Loucy (cell line): ENCODE data around the gene FAM193B.

Source experiments
- H2AFZ ChIP-seq: fragments of 200-600 bp; sonication (generic); 2 replicates; pipeline ENCODE4 v1.6.0; 2016; ENCODE audit warnings: antibody characterized with exemption, mild to moderate bottlenecking, low read length, moderate library complexity
- H3F3A ChIP-seq: fragments of 200-600 bp; 2 replicates; pipeline ENCODE4 v1.6.0; 2016; ENCODE audit warnings: antibody characterized with exemption, low read depth, mild to moderate bottlenecking
- H3K27me3 ChIP-seq: fragments of 200-600 bp; sonication (generic); 2 replicates; pipeline ENCODE4 v1.6.1; 2014; ENCODE audit warnings: low read length, mild to moderate bottlenecking; ENCODE audit not compliant: insufficient read depth, poor library complexity, severe bottlenecking
- H3K36me3 ChIP-seq: fragments of 200-600 bp; sonication (generic); 2 replicates; pipeline ENCODE4 v1.6.1; 2016; ENCODE audit warnings: low read length; ENCODE audit not compliant: insufficient read depth
- H3K4me1 ChIP-seq: fragments of 200-600 bp; sonication (generic); 2 replicates; pipeline ENCODE4 v1.5.1; 2014; ENCODE audit warnings: low read length, mild to moderate bottlenecking; ENCODE audit not compliant: insufficient read depth, poor library complexity, severe bottlenecking
- H3K4me2 ChIP-seq: fragments of 200-600 bp; sonication (generic); 2 replicates; pipeline ENCODE4 v1.6.0; 2014; ENCODE audit warnings: antibody characterized with exemption, low read length, low read depth, mild to moderate bottlenecking; ENCODE audit not compliant: poor library complexity, severe bottlenecking
- H3K4me3 ChIP-seq: fragments of 200-600 bp; sonication (generic); 2 replicates; pipeline ENCODE4 v1.5.1; 2014; ENCODE audit warnings: low read length, mild to moderate bottlenecking, mixed read lengths; ENCODE audit not compliant: poor library complexity, severe bottlenecking
- H3K79me2 ChIP-seq: fragments of 200-600 bp; sonication (generic); 2 replicates; pipeline ENCODE4 v1.6.1; 2014; ENCODE audit warnings: low read length; ENCODE audit not compliant: insufficient read depth
- H3K9ac ChIP-seq: fragments of 200-600 bp; sonication (generic); 2 replicates; pipeline ENCODE4 v1.6.0; 2014; ENCODE audit warnings: mild to moderate bottlenecking, low read depth, low read length, moderate library complexity; ENCODE audit not compliant: poor library complexity, severe bottlenecking
- H3K9me2 ChIP-seq: fragments of 200-600 bp; sonication (generic); replicated peaks from 2 replicates; pipeline ENCODE4 v1.6.1; 2016; ENCODE audit warnings: low read depth, low read length, mixed read lengths
- H3K9me3 ChIP-seq: fragments of 200-600 bp; sonication (generic); 2 replicates; pipeline ENCODE4 v1.6.1; 2014; ENCODE audit warnings: mild to moderate bottlenecking, antibody characterized with exemption, low read length, low read depth; ENCODE audit not compliant: insufficient read depth
- H4K20me1 ChIP-seq: fragments of 200-600 bp; sonication (generic); 2 replicates; pipeline ENCODE4 v1.6.0; 2014; ENCODE audit warnings: antibody characterized with exemption, low read length, mild to moderate bottlenecking; ENCODE audit not compliant: insufficient read depth, poor library complexity, severe bottlenecking
- EZH2phosphoT487 ChIP-seq: fragments of 200-600 bp; IDR thresholded peaks from 2 replicates; pipeline ENCODE4 v1.6.1; 2018; ENCODE audit warnings: antibody characterized with exemption, mild to moderate bottlenecking, moderate library complexity, borderline replicate concordance
- TF ChIP-seq, protein P1 (sequence below): fragments of 200-600 bp; sonication (generic); conservative IDR thresholded peaks from 2 replicates; pipeline ENCODE4 v1.5.1; 2014; ENCODE audit warnings: mild to moderate bottlenecking, antibody characterized with exemption, low read length

The FAM193B gene

DNA sequence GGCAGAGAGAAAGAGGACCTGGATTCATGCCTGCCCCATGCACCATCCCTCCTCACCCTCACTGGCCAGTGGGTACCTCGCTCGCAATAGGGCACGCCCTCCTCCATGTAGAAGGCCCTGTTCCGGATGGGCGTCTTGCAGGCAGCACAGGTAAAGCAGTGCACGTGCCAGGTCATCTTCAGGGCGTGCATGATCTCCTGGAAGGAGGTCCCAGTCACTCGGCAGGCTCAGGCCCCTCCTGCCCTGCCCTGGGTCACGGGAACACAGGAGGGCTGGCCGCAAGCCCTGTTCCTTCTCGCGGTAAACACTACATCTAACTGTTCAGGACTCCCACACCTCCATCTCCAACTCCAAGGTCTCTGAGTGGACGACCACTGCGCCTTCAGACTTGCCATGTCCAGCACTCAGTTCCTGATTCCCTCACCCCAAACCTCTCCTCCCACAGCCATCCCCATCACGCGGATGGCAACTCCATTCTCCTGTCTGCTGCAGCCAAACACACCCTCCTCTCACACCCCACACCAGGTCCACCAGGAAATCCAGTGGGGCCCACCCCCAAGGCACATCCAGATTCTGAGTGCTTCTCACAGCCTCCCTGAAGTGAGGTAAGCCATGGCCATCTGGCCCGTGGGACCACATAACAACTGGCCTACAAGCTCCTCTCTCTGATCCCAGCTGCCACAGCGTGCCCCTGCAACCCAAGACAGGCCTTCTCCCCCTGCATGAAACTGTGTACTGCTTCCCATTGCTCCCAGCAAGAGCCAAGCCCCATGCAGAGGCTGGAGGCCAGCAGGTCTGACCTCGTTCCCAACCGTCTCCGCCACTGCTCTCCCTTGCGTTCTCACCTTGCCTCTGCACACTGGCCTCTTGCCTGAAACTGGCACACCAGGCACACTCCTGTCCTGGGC lies 70.1 kb downstream of the FAM193B start:
- Histone ChIP-seq H3K79me2 (no peaks in the 10 kb centered on the region), H3K4me1 (no peaks in the 10 kb centered on the region), H3K4me3 (no peak overlapping the region), H3K9me2 (no peaks in the 10 kb centered on the region), H3K4me2 (no peak overlapping the region), H3K27me3 (no peaks in the 10 kb centered on the region), H4K20me1 (no peaks in the 10 kb centered on the region), H3K9ac (no peak overlapping the region), H2AFZ (no peak overlapping the region), H3K36me3 (peaks cover 4% of the 10 kb centered on the region; the same call in 1 of the 2 replicates), H3F3A (no peaks in the 10 kb centered on the region), H3K9me3 (no peaks in the 10 kb centered on the region)
- TF ChIP-seq EZH2phosphoT487: no peak
- TF ChIP-seq, protein P1, sequence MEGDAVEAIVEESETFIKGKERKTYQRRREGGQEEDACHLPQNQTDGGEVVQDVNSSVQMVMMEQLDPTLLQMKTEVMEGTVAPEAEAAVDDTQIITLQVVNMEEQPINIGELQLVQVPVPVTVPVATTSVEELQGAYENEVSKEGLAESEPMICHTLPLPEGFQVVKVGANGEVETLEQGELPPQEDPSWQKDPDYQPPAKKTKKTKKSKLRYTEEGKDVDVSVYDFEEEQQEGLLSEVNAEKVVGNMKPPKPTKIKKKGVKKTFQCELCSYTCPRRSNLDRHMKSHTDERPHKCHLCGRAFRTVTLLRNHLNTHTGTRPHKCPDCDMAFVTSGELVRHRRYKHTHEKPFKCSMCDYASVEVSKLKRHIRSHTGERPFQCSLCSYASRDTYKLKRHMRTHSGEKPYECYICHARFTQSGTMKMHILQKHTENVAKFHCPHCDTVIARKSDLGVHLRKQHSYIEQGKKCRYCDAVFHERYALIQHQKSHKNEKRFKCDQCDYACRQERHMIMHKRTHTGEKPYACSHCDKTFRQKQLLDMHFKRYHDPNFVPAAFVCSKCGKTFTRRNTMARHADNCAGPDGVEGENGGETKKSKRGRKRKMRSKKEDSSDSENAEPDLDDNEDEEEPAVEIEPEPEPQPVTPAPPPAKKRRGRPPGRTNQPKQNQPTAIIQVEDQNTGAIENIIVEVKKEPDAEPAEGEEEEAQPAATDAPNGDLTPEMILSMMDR: no peak

DNA sequence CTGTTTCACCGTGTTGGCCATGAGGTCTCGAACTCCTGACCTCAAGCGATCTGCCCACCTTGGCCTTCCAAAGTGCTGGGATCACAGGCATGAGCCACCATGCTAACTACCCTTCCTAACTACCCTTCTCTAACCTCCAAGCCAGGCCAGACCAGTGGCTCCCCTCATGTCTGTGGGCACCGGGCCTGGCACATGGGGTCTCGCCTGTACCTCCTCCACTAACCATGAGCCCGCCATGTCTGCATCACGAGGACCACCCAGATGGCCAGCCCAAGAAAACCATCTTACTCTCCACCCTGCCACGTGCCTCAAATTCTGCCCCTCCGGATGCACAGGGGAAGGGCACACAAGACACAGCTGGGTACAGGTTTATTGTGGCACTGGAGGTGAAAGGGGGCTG lies 71.3 kb downstream of the FAM193B start:
- Histone ChIP-seq H3K9me3 (no peaks in the 10 kb centered on the region), H3K27me3 (no peaks in the 10 kb centered on the region), H3K4me3 (no peak overlapping the region), H3K79me2 (no peaks in the 10 kb centered on the region), H3F3A (no peaks in the 10 kb centered on the region), H3K9ac (no peak overlapping the region), H4K20me1 (no peaks in the 10 kb centered on the region), H3K9me2 (no peaks in the 10 kb centered on the region), H3K36me3 (peaks cover 4% of the 10 kb centered on the region; the same call in 1 of the 2 replicates), H3K4me2 (no peak overlapping the region), H2AFZ (no peak overlapping the region), H3K4me1 (no peaks in the 10 kb centered on the region)
- TF ChIP-seq, protein P1: no peak
- no peak for TF ChIP-seq EZH2phosphoT487

GRCh38 chr5:177482359-177482795 lies 72.0 kb downstream of the FAM193B start:
- H3K4me1 ChIP-seq: no peaks in the 10 kb centered on the region
- no peaks in the 10 kb centered on the region for H3K9me2 ChIP-seq
- no peaks in the 10 kb centered on the region for H3K79me2 ChIP-seq
- no peaks in the 10 kb centered on the region for H3K27me3 ChIP-seq
- no peaks in the 10 kb centered on the region for H3K9me3 ChIP-seq
- H3K4me3 ChIP-seq: no peak overlapping the region
- no peak overlapping the region for H2AFZ ChIP-seq
- no peak overlapping the region for H3K9ac ChIP-seq
- H3K4me2 ChIP-seq: no peak overlapping the region
- no peak for TF ChIP-seq EZH2phosphoT487
- TF ChIP-seq, protein P1: no peak
- H3K36me3 ChIP-seq: peaks cover 4% of the 10 kb centered on the region; the same call in 1 of the 2 replicates
- H4K20me1 ChIP-seq: no peaks in the 10 kb centered on the region
- no peaks in the 10 kb centered on the region for H3F3A ChIP-seq
